Measurements from ENCODE around the gene TRDMT1.

TRDMT1 gene

GRCh38 chr10:17200912-17201793, at the start of gene TRDMT1:
Gene TRDMT1, minus strand, starts transcription at chr10:17201672. Its CDS starts 38 bp downstream, at chr10:17201634.
- peak; percentile 96 for DNase-seq

- DNase-seq: no peak
Measured at GRCh38 chr10:17250736-17251135, 49.3 kb upstream of the TRDMT1 start.

GRCh38 chr10:17249820-17250219, 48.3 kb upstream of the TRDMT1 start:
- DNase-seq: peak; percentile 64

- no peak for DNase-seq
Measured at GRCh38 chr10:17248964-17249363, 47.5 kb upstream of the TRDMT1 start.

DNA sequence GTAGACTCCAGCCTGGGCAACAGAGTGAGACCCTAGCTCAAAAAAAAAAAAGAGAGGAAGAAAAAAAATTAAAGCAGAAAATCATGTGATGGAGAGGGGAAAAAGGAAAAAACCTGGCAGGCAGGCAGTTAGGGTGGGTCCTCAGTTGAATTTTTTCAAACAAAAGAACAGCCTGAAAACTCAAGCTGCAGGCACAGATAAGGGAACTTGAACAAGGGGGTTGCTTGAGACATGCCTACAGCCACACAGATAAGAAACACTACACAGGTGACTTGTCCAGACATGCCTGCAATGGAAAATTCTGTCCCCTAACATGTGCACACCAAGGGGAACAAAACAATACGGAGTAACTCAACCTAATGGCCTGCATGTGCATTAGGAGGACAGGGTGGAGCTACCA, 45.7 kb upstream of the TRDMT1 start:
- DNase-seq: no peak

GRCh38 chr10:17244700-17245365, 43.4 kb upstream of the TRDMT1 start:
- DNase-seq: no peak

DNA sequence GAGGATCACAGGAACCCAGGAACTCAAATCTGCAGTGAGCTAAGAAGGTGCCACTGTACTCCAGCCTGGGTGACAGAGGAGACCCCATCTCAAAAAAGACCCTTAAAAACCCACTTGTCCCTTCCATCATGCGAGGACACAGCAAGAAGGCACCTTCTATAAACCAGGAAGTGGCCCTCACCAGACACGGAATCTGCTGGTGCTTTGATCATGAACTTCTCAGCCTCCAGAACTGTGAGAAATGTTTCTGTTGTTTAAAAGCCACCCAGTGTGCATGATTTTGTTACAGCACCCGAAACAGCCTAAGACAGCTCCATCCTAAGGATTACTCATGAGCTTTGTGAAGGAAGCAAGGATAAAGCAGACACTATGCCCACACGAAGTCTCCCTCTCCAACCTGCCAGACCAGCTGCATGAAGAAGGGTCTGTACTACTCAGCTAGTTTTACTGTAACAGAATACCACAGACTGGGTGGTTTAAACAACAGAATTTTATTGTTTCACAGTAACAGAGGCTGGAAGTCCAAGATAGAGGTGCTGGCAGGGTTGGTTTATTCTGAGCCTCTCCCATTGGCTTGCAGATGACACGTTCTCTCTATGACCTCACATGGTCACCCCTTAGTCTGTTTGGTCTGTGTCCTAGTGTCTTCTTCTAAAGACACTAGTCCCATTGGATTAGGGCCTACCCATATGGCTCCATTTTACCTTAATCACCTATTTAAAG, 40.3 kb upstream of the TRDMT1 start:
- DNase-seq: no peak

- DNase-seq: no peak
Measured at GRCh38 chr10:17240616-17241015, 39.1 kb upstream of the TRDMT1 start.

- no peak for DNase-seq
Measured at GRCh38 chr10:17240096-17240495, 38.6 kb upstream of the TRDMT1 start.

- no peak for DNase-seq
Measured at GRCh38 chr10:17239345-17240085, 38.0 kb upstream of the TRDMT1 start.

DNA sequence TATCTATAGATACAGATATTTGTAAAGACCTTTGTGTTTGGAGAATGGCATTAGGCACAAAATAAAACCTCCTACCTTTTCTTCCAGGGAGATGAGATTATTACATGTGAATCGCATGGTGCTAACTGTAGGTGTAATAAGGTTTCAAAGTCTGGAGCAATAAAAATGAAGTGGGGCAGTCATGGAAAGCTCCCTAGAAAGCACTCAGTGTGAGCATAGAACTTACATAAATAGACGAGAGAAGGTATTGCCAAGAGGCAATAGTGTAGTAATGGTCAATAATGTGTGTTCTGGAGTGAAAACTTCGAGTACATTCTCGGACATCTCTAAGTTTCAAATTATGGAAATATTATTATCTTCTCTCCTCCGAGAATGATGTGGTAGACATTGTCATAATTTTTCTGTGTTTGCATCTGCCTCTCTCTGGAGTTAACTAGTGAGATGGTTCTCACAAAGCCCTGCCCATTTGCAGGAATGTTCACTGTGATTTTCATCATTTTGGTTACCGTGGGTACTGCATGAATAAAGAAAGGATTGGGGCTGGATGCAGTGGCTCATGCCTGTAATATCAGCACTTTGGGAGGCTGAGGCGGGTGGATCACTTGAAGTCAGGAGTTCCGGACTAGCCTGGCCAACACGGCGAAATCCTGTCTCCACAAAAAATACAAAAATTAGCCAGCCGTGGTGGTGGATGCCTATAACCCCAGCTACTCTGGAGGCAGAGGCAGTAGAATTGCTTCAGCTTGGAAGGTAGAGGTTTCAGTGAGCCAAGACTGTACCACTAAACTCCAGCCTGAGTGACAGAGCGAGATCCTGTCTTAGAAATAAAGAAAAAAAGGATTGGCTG, 37.2 kb upstream of the TRDMT1 start:
- DNase-seq: no peak

DNA sequence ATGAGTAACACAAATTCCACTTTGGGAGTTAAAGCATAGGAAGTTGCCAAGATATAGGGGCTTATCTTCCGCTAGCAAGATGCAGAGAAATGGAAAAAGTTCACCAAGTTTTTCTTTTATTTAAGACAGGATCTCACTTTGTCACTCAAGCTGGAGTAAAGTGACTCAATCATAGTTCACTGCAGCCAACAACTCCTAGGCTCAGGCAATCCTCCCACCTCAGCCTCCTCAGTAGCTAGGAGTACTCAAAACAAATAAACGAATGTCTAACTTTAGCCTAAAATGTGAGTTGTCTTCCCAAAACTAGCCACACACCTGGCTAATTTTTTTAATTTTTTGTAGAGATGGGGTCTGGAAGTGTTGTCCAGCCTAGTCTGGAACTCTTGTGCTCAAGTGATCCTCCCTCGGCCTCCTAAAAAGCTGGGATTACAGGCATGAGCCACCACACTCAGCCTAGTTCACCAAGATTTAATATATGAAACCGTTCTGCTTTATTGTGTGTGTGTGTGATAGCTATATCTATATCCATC, 36.5 kb upstream of the TRDMT1 start:
- DNase-seq: no peak

GRCh38 chr10:17237149-17237527, 35.7 kb upstream of the TRDMT1 start:
- no peak for DNase-seq

- no peak for DNase-seq
Measured at GRCh38 chr10:17236468-17237148, 35.1 kb upstream of the TRDMT1 start.

- peak; percentile 31 for DNase-seq
Measured at GRCh38 chr10:17235136-17235535, 33.7 kb upstream of the TRDMT1 start.

GRCh38 chr10:17234431-17234945, 33.0 kb upstream of the TRDMT1 start:
- DNase-seq: peak; percentile 89

DNA sequence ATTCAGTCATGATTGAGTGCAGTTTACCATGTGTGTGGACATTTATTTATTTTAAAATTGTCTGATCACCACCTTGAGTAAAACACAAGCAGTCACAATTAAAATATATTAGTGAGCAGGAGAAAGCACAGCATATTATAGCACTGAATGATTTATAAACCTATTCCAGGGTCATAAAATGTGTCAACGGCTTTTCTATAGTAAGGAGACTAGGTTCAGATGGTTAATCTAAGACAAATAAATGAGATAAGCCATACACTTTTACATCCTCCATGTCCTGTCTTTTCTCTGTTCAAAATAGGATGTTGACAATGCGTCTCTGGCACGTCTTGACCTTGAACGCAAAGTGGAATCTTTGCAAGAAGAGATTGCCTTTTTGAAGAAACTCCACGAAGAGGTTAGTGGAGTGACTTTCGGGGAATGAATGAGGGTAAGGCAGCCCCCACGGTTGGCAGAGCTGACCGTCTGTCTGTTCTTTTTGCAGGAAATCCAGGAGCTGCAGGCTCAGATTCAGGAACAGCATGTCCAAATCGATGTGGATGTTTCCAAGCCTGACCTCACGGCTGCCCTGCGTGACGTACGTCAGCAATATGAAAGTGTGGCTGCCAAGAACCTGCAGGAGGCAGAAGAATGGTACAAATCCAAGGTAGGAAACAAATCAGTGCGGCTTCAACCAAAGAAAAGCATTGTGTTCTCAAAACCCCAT, 32.0 kb upstream of the TRDMT1 start:
- no peak for DNase-seq

DNA sequence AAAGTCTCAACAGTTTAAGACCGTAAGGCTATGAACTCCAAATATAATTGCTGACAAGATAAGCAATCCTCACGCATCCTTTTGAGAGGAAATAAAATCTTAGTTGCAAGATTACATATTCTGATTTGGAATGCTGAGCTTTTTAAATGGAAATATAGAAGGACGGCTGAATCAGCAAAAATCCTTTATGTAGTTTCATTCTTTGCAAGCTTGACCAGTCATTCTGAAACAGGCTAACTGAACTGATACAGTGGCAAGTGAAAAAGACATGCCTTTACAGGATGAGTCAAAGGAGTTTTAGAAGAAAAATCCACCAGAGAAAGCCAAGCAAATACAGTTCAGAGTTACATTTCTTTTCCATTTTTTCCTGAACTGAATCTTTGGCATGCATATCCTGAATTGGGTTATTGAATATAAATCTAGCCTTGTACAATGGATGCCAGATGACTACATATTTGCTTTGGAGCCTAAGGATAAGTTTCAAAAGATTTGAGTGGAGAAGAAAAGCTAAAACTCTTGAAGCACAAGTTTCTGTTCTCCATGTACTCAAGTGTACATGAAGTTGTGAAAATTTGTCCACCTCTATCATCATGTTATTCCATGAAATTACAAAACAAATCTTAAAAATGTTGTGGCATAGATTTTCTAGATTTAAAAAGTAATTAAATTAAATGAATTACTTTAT, 30.9 kb upstream of the TRDMT1 start:
- DNase-seq: no peak

DNA sequence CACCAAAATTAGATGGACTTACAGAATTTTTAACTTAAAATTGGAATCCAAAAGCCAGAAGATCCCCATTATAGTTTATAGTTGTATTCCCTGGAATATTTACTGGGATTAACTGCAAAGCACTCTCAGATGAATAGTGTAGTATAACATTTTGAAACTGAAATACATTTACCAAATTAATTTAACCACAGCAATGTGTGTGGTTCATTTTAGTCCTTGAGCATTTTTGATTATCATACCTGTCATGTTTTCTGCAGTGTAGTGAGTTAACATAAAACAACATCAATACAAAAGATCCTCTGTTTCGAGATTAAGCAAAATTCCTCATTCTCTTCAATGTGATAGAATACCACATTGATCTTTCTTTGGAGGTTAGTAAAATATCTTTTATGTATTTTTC, 30.3 kb upstream of the TRDMT1 start:
- DNase-seq: no peak
